H1 (cell line): ENCODE data around the gene CHPF. TPM values are rescaled to one million over a fixed set of nuclear protein-coding genes. Genes with fewer than 3 reads are reported as not detected.

Source experiments
- CTCF ChIA-PET: fragments of 300-600 bp; sonication (Branson Sonifier 250); formaldehyde crosslinking; loops from one replicate; lab custom pipeline; 2021; ENCODE audit not compliant: partially characterized antibody; lab: Charles Lee
- POLR2A ChIA-PET: fragments of 300-600 bp; sonication (Branson Sonifier 250); formaldehyde crosslinking; loops from one replicate; lab custom pipeline; 2021; ENCODE audit warnings: inconsistent platforms; ENCODE audit not compliant: partially characterized antibody; lab: Charles Lee
- DNase-seq, 2 experiments: peaks; one replicate each; pipeline versions ENCODE4 v3.0.0 to v3.0.0-alpha.2; 2010 to 2022; ENCODE audit warnings: low spot score in 2 of 2, low read depth in 1 of 2, mixed read lengths in 1 of 2
- FAIRE-seq: peaks from 2 replicates; lab custom pipeline; 2011; peaks lifted over from hg19 to GRCh38; lab: Jason Lieb, UNC
- H2AFZ ChIP-seq: 2 replicates; pipeline ENCODE4 v1.8.1; 2012; ENCODE audit warnings: low read length, inconsistent platforms
- H2AK5ac ChIP-seq: 2 replicates; pipeline ENCODE4 v1.6.1; 2013; ENCODE audit warnings: low read depth, low read length
- H2BK120ac ChIP-seq: replicated peaks from 2 replicates; pipeline ENCODE3; 2013; ENCODE audit warnings: low read depth, low read length, inconsistent platforms
- H2BK12ac ChIP-seq: 2 replicates; pipeline ENCODE4 v1.6.1; 2013; ENCODE audit warnings: low read depth, low read length
- H2BK15ac ChIP-seq: 2 replicates; pipeline ENCODE4 v1.6.1; 2013; ENCODE audit warnings: low read length
- H2BK20ac ChIP-seq: 2 replicates; pipeline ENCODE4 v1.6.1; 2013; ENCODE audit warnings: low read length
- H2BK5ac ChIP-seq: 2 replicates; pipeline ENCODE4 v1.6.1; 2013; ENCODE audit warnings: low read depth, low read length
- H3K14ac ChIP-seq: 2 replicates; pipeline ENCODE4 v1.6.1; 2013; ENCODE audit warnings: inconsistent platforms; ENCODE audit not compliant: insufficient read length
- H3K18ac ChIP-seq: 2 replicates; pipeline ENCODE4 v1.6.1; 2013; ENCODE audit warnings: low read length; ENCODE audit errors: extremely low read depth
- H3K23ac ChIP-seq: 2 replicates; pipeline ENCODE4 v1.6.1; 2013; ENCODE audit warnings: inconsistent platforms; ENCODE audit not compliant: insufficient read length
- H3K23me2 ChIP-seq: 2 replicates; pipeline ENCODE4 v1.6.1; 2013; ENCODE audit warnings: low read depth, low read length
- H3K27ac ChIP-seq: 2 replicates; pipeline ENCODE4 v1.6.1; 2011; ENCODE audit warnings: low read depth, low read length, inconsistent platforms
- H3K27me3 ChIP-seq, 4 experiments: replicated peaks in 1 of 4; 1 replicate in 1 of 4; 2 replicates in 3 of 4; pipeline versions ENCODE4 v1.6.1 to v1.8.1; 2011 to 2013; ENCODE audit warnings: low read length in 3 of 4, mild to moderate bottlenecking in 3 of 4, inconsistent platforms in 2 of 4, mixed read lengths in 2 of 4, moderate library complexity in 1 of 4; ENCODE audit not compliant: control insufficient read depth in 3 of 4, insufficient read depth in 3 of 4; ENCODE audit errors: extremely low read depth in 1 of 4
- H3K36me3 ChIP-seq, 4 experiments: 2 replicates each; pipeline versions ENCODE4 v1.6.1 to v1.8.1; 2011 to 2013; ENCODE audit warnings: mild to moderate bottlenecking in 4 of 4, low read length in 3 of 4, moderate library complexity in 2 of 4, control low read depth in 1 of 4, inconsistent platforms in 1 of 4; ENCODE audit not compliant: insufficient read depth in 4 of 4, control insufficient read depth in 2 of 4
- H3K4ac ChIP-seq: replicated peaks from 2 replicates; pipeline ENCODE3; 2013; ENCODE audit warnings: low read length, low read depth, mixed read lengths, inconsistent platforms; ENCODE audit not compliant: insufficient read length
- H3K4me1 ChIP-seq, 4 experiments: replicated peaks in 1 of 4; 1 replicate in 1 of 4; 2 replicates in 3 of 4; pipeline versions ENCODE4 v1.6.1 to v1.8.1; 2011 to 2013; ENCODE audit warnings: low read length in 3 of 4, inconsistent platforms in 2 of 4, mixed read lengths in 1 of 4; ENCODE audit not compliant: insufficient read depth in 4 of 4, control insufficient read depth in 3 of 4
- H3K4me2 ChIP-seq, 2 experiments: 2 replicates each; pipeline versions ENCODE4 v1.6.1 to v1.8.1; 2011 to 2013; ENCODE audit warnings: low read depth in 2 of 2, low read length in 2 of 2, control low read depth in 1 of 2, inconsistent platforms in 1 of 2, mild to moderate bottlenecking in 1 of 2; ENCODE audit not compliant: insufficient read depth in 1 of 2
- H3K4me3 ChIP-seq, 4 experiments: fragments of 200-600, 300-600 bp in 1 of 4; sonication (generic), shearing (Covaris generic), sonication (Bioruptor Twin) in 1 of 4; 2 replicates each; pipeline versions ENCODE4 v1.5.1 to v1.8.1; 2011 to 2016; ENCODE audit warnings: low read length in 4 of 4, low read depth in 3 of 4, control low read depth in 2 of 4, inconsistent platforms in 2 of 4, mild to moderate bottlenecking in 2 of 4, mixed read lengths in 1 of 4, moderate library complexity in 1 of 4; ENCODE audit not compliant: insufficient read depth in 2 of 4; ENCODE audit errors: extremely low read depth in 1 of 4
- H3K56ac ChIP-seq: replicated peaks from 2 replicates; pipeline ENCODE3; 2013; ENCODE audit warnings: low read depth, mild to moderate bottlenecking, mixed read lengths, low read length, inconsistent platforms; ENCODE audit not compliant: insufficient read length
- H3K79me1 ChIP-seq: 2 replicates; pipeline ENCODE4 v1.6.1; 2013; ENCODE audit warnings: low read depth, low read length, control low read depth
- H3K79me2 ChIP-seq, 2 experiments: 2 replicates each; pipeline versions ENCODE4 v1.6.1 to v1.8.1; 2012 to 2013; ENCODE audit warnings: low read length in 2 of 2, mild to moderate bottlenecking in 2 of 2, inconsistent platforms in 1 of 2; ENCODE audit not compliant: insufficient read depth in 2 of 2, control insufficient read depth in 1 of 2
- H3K9ac ChIP-seq, 4 experiments: replicated peaks in 1 of 4; 1 replicate in 1 of 4; 2 replicates in 3 of 4; pipeline versions ENCODE4 v1.6.1 to v1.8.1; 2011 to 2013; ENCODE audit warnings: low read depth in 3 of 4, low read length in 3 of 4, control low read depth in 2 of 4, mild to moderate bottlenecking in 2 of 4, moderate library complexity in 2 of 4, inconsistent platforms in 1 of 4; ENCODE audit errors: extremely low read depth in 1 of 4
- H3K9me3 ChIP-seq, 2 experiments: 2 replicates each; pipeline versions ENCODE4 v1.6.1 to v1.8.1; 2012 to 2013; ENCODE audit warnings: mild to moderate bottlenecking in 2 of 2, moderate library complexity in 2 of 2, control low read depth in 1 of 2, inconsistent platforms in 1 of 2, low read depth in 1 of 2, low read length in 1 of 2, mixed read lengths in 1 of 2; ENCODE audit not compliant: insufficient read depth in 2 of 2
- H4K20me1 ChIP-seq, 2 experiments: replicated peaks in 1 of 2; 2 replicates each; pipeline versions ENCODE3 to v1.8.1; 2011 to 2013; ENCODE audit warnings: inconsistent platforms in 2 of 2, low read length in 2 of 2, mild to moderate bottlenecking in 1 of 2; ENCODE audit not compliant: insufficient read depth in 2 of 2, control insufficient read depth in 1 of 2
- H4K5ac ChIP-seq: 2 replicates; pipeline ENCODE4 v1.6.1; 2013; ENCODE audit warnings: low read length, low read depth, mixed read lengths, inconsistent platforms; ENCODE audit not compliant: insufficient read length
- H4K8ac ChIP-seq: 2 replicates; pipeline ENCODE4 v1.8.0; 2013; ENCODE audit warnings: mild to moderate bottlenecking, moderate library complexity, low read length, inconsistent platforms; ENCODE audit not compliant: insufficient read depth; ENCODE audit errors: extremely low read depth
- H4K91ac ChIP-seq: replicated peaks from 2 replicates; pipeline ENCODE3; 2013; ENCODE audit warnings: low read length, mixed read lengths, inconsistent platforms; ENCODE audit not compliant: insufficient read length
- JUN ChIP-seq: IDR thresholded peaks from 2 replicates; pipeline ENCODE4 v1.6.1; 2011; ENCODE audit warnings: low read depth, mild to moderate bottlenecking, improper control_type of control experiment, low read length
- PHF8 ChIP-seq: fragments of 200-600 bp; sonication (generic); conservative IDR thresholded peaks from 2 replicates; pipeline ENCODE4 v1.7.1; 2012; ENCODE audit warnings: low read depth, mild to moderate bottlenecking, inconsistent platforms, low read length, moderate library complexity
- RNF2 ChIP-seq: fragments of 200-900, 300-1000 bp; sonication (generic); IDR thresholded peaks from 2 replicates; pipeline ENCODE4 v1.7.1; 2016; ENCODE audit warnings: borderline replicate concordance, low read depth, mild to moderate bottlenecking, antibody characterized with exemption, low read length; ENCODE audit not compliant: poor library complexity, severe bottlenecking; ENCODE audit errors: missing control alignments
- SAP30 ChIP-seq: fragments of 300-600 bp; sonication (generic); IDR thresholded peaks from 2 replicates; pipeline ENCODE4 v1.7.1; 2012; ENCODE audit warnings: low read length, moderate library complexity, mild to moderate bottlenecking, inconsistent platforms; ENCODE audit not compliant: insufficient read depth, insufficient replicate concordance
- SIN3A ChIP-seq, 2 experiments: IDR thresholded peaks in 1 of 2; conservative IDR thresholded peaks in 1 of 2; 2 replicates each; pipeline ENCODE4 v1.6.1; 2011 to 2012; ENCODE audit warnings: low read length in 2 of 2, improper control_type of control experiment in 1 of 2, low read depth in 1 of 2, mild to moderate bottlenecking in 1 of 2
- SP4 ChIP-seq: IDR thresholded peaks from 2 replicates; pipeline ENCODE4 v1.6.1; 2012; ENCODE audit warnings: low read length, inconsistent platforms
- TAF7 ChIP-seq: optimal IDR thresholded peaks from 2 replicates; pipeline ENCODE3; 2011; ENCODE audit warnings: low read depth, mild to moderate bottlenecking, inconsistent platforms, low read length, moderate library complexity, borderline replicate concordance
- USF2 ChIP-seq: IDR thresholded peaks from 2 replicates; pipeline ENCODE4 v1.6.1; 2011; ENCODE audit warnings: low read length, improper control_type of control experiment
- WGBS, 2 experiments: shearing (Covaris generic) in 1 of 2; methylation state at CpG; one replicate each; pipeline versions ENCODE4 v1.1.6 to v1.1.7; 2013 to 2015; ENCODE audit warnings: low lambda C conversion rate in 2 of 2, mixed read lengths in 2 of 2, inconsistent platforms in 1 of 2, low coverage in 1 of 2, missing lambda C conversion rate in 1 of 2; ENCODE audit not compliant: insufficient replicate concordance in 2 of 2, insufficient coverage in 1 of 2, insufficient read length in 1 of 2; ENCODE audit errors: extremely low coverage in 1 of 2, missing lambda C conversion rate in 1 of 2; 5-methylcytosine and 5-hydroxymethylcytosine counted together
- polyA plus RNA-seq, 7 experiments: library from polyadenylated mRNA; depleted of rRNA in 3 of 7; stranded (reverse) in 5 of 7; unstranded in 2 of 7; fragments of >200 nt in 5 of 7; fragments of 200-250 nt in 2 of 7; gene quantifications; 1 replicate in 5 of 7; 2 replicates in 1 of 7; 4 replicates in 1 of 7; pipeline versions ENCODE4 v1.2.1 to v1.2.3, GENCODE V29; 2011 to 2013; ENCODE audit warnings: missing spikeins in 2 of 7, mixed read lengths in 2 of 7
- total RNA-seq: library from RNA; stranded (reverse); fragmentation: NEBNext Ultra II Directional; extraction: Animal tissue kit (Norgen Biotek cat#: 25700); gene quantifications from 2 replicates; pipeline ENCODE4 v1.2.1, GENCODE V29; 2021
- TF ChIP-seq, protein P1 (sequence below): IDR thresholded peaks from 2 replicates; pipeline ENCODE4 v1.6.1; 2012; ENCODE audit warnings: inconsistent platforms

CHPF gene
- total and polyA plus RNA-seq, 2 of the 8 experiments (the other 6 are each of a cell fraction or from before 2014, with no cell fraction given) = 62.9 to 67.3 TPM

- H3K4me3 ChIP-seq = no peak overlapping the region
- H3K27ac ChIP-seq = no peak overlapping the region
- H3K18ac ChIP-seq = no peak overlapping the region
- no peaks in the 10 kb centered on the region for H3K79me1 ChIP-seq
- no peak for DNase-seq
- H3K9me3 ChIP-seq = no peaks in the 10 kb centered on the region
- H2BK5ac ChIP-seq = no peak overlapping the region
- H2BK12ac ChIP-seq = no peak overlapping the region
- H3K27me3 ChIP-seq = peaks cover 0 to 24% (median 12%) of the 10 kb centered on the region in 4 experiments; a peak in 6 of 7 replicates
- no peak overlapping the region for H2BK20ac ChIP-seq
- no peak overlapping the region for H4K5ac ChIP-seq
- no peak for FAIRE-seq
- peak overlapping the region; percentile 55; the same call in 1 of the 2 replicates for H2BK15ac ChIP-seq
- no peak overlapping the region for H3K23ac ChIP-seq
- H2BK120ac ChIP-seq = no peak overlapping the region
- H2AFZ ChIP-seq = no peak overlapping the region
- H3K4ac ChIP-seq = no peak overlapping the region
- H3K56ac ChIP-seq = no peak overlapping the region
- ChIA-PET POLR2A (interaction anchor here (0.5 to 2.7 kb wide), 8 partner anchors 14 to 206 kb away, joined by 3 to 10 read pairs (median 4); partner anchors contain the start of genes CHPF, GMPPA and TMEM198), CTCF (interaction anchor here (1.2 to 113.1 kb wide), 8 partner anchors 4 to 132 kb away, joined by 3 to 7248 read pairs (median 370); partner anchors contain the start of genes ASIC4, DES, GMPPA and SPEG)
- H4K91ac ChIP-seq = no peak overlapping the region
- H3K36me3 ChIP-seq = no peaks in the 10 kb centered on the region
- H4K20me1 ChIP-seq = no peaks in the 10 kb centered on the region
- WGBS, 2 experiments = 79% methylated on average over 9 of the region's 9 CpGs; no CpG with 5 or more reads in 1 of the 2 experiments
- H3K4me2 ChIP-seq = no peak overlapping the region
- peaks cover 0 to 31% (median 20%) of the 10 kb centered on the region in 4 experiments; a peak in 6 of 7 replicates for H3K4me1 ChIP-seq
- H4K8ac ChIP-seq = no peak overlapping the region; the same call in 1 of the 2 replicates
- no peak overlapping the region for H3K9ac ChIP-seq
- H2AK5ac ChIP-seq = no peak overlapping the region
- H3K79me2 ChIP-seq = no peaks in the 10 kb centered on the region
- H3K14ac ChIP-seq = no peak overlapping the region
- peaks cover 2% of the 10 kb centered on the region; the same call in 1 of the 2 replicates for H3K23me2 ChIP-seq
- TF ChIP-seq SIN3A (conservative IDR thresholded peaks at IDR 0.05 in 1 of 2, IDR thresholded peaks at IDR 0.05 in 1 of 2; ENCODE audit: low read depth in 1 of 2, low read length in 2 of 2) (no peak), TAF7 (no peak), SP4 (no peak), SAP30 (no peak), USF2 (no peak), PHF8 (no peak), JUN (no peak), RNF2 (no peak)
- TF ChIP-seq, protein P1, sequence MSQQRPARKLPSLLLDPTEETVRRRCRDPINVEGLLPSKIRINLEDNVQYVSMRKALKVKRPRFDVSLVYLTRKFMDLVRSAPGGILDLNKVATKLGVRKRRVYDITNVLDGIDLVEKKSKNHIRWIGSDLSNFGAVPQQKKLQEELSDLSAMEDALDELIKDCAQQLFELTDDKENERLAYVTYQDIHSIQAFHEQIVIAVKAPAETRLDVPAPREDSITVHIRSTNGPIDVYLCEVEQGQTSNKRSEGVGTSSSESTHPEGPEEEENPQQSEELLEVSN = no peak
These were observed 17.9 kb downstream of the CHPF start for GRCh38 chr2:219525533-219526232.
